GM12878 (cell line): ENCODE results near the gene NELFE.

ENCODE experiments used
- ATF2 ChIP-seq: IDR thresholded peaks from 2 replicates; pipeline ENCODE4 v1.6.1; 2012; ENCODE audit warnings: low read length, inconsistent platforms
- CEBPB ChIP-seq, 2 experiments: fragments of 150-350 bp in 1 of 2; IDR thresholded peaks; 2 replicates each; pipeline ENCODE4 v1.6.1; 2012 to 2014; ENCODE audit warnings: low read depth in 2 of 2, low read length in 2 of 2, borderline replicate concordance in 1 of 2, inconsistent platforms in 1 of 2
- CTCF ChIP-seq, 3 experiments: IDR thresholded peaks in 2 of 3; conservative IDR thresholded peaks in 1 of 3; 2 replicates each; pipeline ENCODE4 v1.5.1; 2011; ENCODE audit warnings: low read depth in 3 of 3, low read length in 3 of 3, mild to moderate bottlenecking in 3 of 3, control low read depth in 2 of 3, moderate library complexity in 2 of 3, inconsistent platforms in 1 of 3, mixed read lengths in 1 of 3; ENCODE audit not compliant: control insufficient read depth in 2 of 3, insufficient read depth in 1 of 3; ENCODE audit errors: extremely low read depth in 1 of 3
- HCFC1 ChIP-seq: fragments of 150-350 bp; IDR thresholded peaks from 2 replicates; pipeline ENCODE4 v1.6.1; 2014; ENCODE audit warnings: low read length
- MTA2 ChIP-seq: fragments of 450-650 bp; IDR thresholded peaks from 2 replicates; pipeline ENCODE4 v1.6.1; 2016; ENCODE audit warnings: low read depth, mild to moderate bottlenecking, moderate library complexity
- NBN ChIP-seq: fragments of 450-650 bp; IDR thresholded peaks from 2 replicates; pipeline ENCODE4 v1.6.1; 2016
- NKRF ChIP-seq: fragments of 450-650 bp; conservative IDR thresholded peaks from 2 replicates; pipeline ENCODE4 v1.6.1; 2017; ENCODE audit warnings: mild to moderate bottlenecking, moderate library complexity
- SREBF1 ChIP-seq: IDR thresholded peaks from 2 replicates; pipeline ENCODE4 v1.6.1; 2012; ENCODE audit warnings: mild to moderate bottlenecking, low read length
- TCF7 ChIP-seq: IDR thresholded peaks from 2 replicates; pipeline ENCODE4 v1.6.1; 2014; ENCODE audit warnings: antibody characterized with exemption, borderline replicate concordance
- ZNF217 ChIP-seq: fragments of 450-650 bp; IDR thresholded peaks from 2 replicates; pipeline ENCODE4 v1.6.1; 2017; ENCODE audit warnings: antibody characterized with exemption, mild to moderate bottlenecking
- TF ChIP-seq, protein P1 (sequence below): fragments of 450-650 bp; IDR thresholded peaks from 2 replicates; pipeline ENCODE4 v1.6.1; 2017; ENCODE audit warnings: mild to moderate bottlenecking
- TF ChIP-seq, protein P2 (sequence below): IDR thresholded peaks from 2 replicates; pipeline ENCODE4 v1.6.1; 2012; ENCODE audit warnings: low read depth, low read length, improper control_type of control experiment

GRCh38 chr6:31927242-31927862, 31.4 kb downstream of the NELFE start, which contains the start of gene C2:
- TF ChIP-seq TCF7: no peak
- TF ChIP-seq, protein P1, sequence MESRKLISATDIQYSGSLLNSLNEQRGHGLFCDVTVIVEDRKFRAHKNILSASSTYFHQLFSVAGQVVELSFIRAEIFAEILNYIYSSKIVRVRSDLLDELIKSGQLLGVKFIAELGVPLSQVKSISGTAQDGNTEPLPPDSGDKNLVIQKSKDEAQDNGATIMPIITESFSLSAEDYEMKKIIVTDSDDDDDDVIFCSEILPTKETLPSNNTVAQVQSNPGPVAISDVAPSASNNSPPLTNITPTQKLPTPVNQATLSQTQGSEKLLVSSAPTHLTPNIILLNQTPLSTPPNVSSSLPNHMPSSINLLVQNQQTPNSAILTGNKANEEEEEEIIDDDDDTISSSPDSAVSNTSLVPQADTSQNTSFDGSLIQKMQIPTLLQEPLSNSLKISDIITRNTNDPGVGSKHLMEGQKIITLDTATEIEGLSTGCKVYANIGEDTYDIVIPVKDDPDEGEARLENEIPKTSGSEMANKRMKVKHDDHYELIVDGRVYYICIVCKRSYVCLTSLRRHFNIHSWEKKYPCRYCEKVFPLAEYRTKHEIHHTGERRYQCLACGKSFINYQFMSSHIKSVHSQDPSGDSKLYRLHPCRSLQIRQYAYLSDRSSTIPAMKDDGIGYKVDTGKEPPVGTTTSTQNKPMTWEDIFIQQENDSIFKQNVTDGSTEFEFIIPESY: no peak
- TF ChIP-seq CEBPB (IDR thresholded peaks at IDR 0.05; ENCODE audit: borderline replicate concordance in 1 of 2, low read depth in 2 of 2, low read length in 2 of 2): no peak
- TF ChIP-seq SREBF1: no peak
- TF ChIP-seq CTCF (IDR thresholded peaks at IDR 0.05 in 2 of 3, conservative IDR thresholded peaks at IDR 0.05 in 1 of 3; ENCODE audit: control insufficient read depth in 2 of 3, extremely low read depth in 1 of 3, insufficient read depth in 1 of 3, low read depth in 3 of 3, low read length in 3 of 3): no peak
- TF ChIP-seq ZNF217: no peak
- TF ChIP-seq HCFC1: no peak
- TF ChIP-seq ATF2: no peak
- no peak for TF ChIP-seq NKRF
- no peak for TF ChIP-seq MTA2
- TF ChIP-seq, protein P2, sequence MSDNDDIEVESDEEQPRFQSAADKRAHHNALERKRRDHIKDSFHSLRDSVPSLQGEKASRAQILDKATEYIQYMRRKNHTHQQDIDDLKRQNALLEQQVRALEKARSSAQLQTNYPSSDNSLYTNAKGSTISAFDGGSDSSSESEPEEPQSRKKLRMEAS: no peak
- no peak for TF ChIP-seq NBN
